Iris pigment epithelial cell (primary cell): ENCODE results near the gene AUTS2.
A peak's percentile ranks its signal among the peaks of the same experiment; 100 is the strongest.

Source experiments
- DNase-seq: peaks from one replicate; pipeline ENCODE4 v3.0.0-alpha.2; 2011; ENCODE audit warnings: low read depth

AUTS2 gene

DNA sequence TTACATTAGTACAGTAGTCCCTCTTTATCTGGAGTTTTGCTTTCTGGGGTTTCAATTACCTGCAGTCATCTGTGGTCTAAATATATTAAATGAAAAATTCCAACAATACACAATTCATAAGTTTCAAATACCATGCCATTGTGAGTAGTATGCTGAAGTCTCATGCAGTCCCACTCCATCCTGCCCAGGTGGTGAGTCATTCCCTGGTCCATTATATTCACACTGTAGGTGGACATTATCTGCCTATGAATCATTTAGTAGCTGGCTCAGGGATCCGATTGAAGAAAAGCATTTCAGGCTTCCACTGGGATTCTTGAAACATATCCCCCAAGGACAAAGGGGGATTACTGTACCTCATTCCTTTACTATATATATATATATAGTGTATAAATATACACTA is 1235.5 kb downstream of the AUTS2 start:
- peak; percentile 77 for DNase-seq

DNA sequence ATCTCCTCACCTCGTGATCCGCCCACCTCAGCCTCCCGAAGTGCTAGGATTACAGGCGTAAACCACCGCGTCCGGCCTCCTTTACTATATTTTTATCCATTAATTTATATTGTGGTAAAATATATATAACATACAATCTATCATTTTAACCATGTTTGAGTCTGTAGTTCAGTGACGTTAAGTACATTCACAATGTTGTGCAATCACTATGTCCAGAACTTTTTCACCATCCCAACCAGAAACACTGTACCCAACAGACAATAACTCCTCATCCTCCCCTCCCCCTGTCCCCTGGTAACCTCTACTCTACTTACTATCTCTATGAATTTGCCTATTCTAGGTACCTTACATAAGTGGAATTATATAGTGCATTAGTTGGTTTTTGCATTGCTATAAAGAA is 1236.1 kb downstream of the AUTS2 start:
- DNase-seq, result no peak

DNA sequence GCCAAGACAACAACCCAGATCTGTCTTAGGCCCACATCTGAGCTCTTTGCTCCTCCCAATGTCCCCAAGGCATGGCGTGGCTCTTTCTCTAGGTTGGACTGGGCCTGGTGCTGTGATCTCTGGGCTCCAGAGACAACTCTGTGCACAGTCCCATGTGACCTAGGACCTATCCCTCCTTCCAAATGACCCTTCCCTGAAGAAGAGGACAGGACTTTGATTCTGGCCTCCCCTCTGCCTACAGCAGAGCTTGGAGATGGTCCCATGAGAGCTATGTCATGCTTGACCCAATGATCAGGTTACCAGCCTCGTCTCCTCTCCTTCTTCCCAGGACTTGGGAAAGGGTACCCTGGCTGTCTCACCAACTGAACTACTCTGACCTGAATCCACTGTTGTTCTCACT is 1237.4 kb downstream of the AUTS2 start:
- no peak for DNase-seq

DNA sequence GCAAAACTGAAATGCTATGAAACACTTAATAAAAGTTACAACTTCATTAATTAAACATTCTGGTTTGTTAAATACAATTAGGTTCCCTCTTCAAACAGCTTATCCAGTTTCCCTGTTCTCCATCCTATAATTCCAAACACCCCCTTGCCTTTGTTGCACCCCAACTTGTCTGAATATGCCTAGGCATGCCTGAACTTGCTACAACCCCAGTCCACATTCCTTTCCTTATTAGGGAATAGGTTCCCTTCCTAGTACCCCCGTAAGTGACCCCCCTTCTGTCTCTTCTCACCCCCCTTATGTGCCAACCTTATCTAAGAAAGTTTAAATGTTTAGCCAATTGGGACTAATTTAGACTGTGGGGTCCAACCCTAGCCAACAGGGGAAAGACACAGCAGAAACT is 1238.0 kb downstream of the AUTS2 start:
- no peak for DNase-seq

DNA sequence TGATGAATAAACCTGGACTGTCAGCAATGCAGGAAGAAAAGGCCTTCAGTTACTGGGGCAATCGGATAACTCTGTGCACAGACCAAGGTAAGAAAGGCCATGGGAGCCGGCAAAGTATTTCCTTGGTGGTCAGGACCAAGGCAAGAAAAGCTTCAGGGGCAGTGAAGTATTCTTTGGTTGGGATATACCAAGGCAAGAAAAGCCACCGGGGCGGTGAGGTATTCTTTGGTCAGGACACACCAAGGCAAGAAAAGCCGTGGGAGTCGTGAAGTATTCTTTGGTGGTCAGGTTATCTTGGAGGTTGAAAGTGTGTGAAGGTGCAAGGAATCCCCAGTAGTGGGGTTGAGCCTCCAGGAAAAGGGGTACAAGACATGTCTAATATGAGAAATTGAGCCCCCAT is 1238.7 kb downstream of the AUTS2 start:
- DNase-seq, result no peak

DNA sequence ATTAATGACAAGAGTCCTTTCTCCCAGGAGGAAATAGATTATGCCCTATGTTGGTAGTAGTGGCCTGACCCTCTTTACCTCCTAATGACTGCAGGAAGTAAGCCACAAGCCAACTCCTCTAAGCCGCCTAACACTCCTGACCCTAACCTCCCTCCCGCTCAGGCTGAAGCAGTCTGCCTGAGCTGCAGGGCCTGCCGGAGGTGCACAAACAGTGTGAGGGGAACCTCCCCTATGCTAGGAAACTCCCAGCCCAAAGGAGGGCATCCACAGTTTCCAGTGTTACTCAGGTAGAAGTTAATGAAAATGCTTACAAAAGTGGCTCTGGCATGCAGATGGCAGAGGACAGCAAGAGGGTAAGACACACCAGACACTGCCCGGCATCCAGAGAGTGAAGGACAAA is 1239.3 kb downstream of the AUTS2 start:
- DNase-seq, result no peak

DNA sequence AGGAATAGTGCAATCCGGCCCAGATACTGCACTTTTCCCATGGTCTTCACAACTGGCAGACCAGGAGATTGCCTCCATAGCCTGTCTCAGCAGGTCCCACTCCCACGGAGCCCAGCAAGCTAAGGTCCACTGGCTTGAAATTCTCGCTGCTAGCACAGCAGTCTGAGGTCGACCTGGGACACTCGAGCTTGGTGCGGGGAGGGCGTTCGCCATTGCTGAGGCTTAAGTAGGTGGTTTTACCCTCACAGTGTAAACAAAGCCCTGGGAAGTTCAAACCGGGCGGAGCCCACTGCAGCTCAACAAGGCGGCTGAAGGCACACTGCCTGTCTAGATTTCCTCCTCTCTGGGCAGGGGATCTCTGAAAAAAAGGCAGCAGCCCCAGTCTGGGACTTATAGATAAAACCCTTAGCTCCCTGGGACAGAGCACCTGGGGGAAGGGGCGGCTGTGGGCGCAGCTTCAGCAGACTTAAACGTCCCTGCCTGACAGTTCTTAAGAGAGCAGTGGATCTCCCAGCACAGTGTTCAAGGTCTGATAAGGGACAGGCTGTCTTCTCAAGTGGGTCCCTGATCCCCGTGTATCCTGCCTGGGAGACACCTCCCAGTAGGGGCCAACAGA is 1240.1 kb downstream of the AUTS2 start:
- no peak for DNase-seq
